HG03457 (cell line): ENCODE measurements around the gene BOK.
"Not testable (repeated sequence)": the region's sequence is repeated elsewhere in the genome, so short reads cannot be mapped to it uniquely, and the experiment has no call there.

Experiments used
- ATAC-seq: cut with Tn5 transposase; IDR thresholded peaks from one replicate; pipeline ENCODE4 v1.9.1; 2021; ENCODE audit warnings: moderate number of reproducible peaks; ENCODE audit not compliant: unreplicated experiment

Gene BOK

DNA sequence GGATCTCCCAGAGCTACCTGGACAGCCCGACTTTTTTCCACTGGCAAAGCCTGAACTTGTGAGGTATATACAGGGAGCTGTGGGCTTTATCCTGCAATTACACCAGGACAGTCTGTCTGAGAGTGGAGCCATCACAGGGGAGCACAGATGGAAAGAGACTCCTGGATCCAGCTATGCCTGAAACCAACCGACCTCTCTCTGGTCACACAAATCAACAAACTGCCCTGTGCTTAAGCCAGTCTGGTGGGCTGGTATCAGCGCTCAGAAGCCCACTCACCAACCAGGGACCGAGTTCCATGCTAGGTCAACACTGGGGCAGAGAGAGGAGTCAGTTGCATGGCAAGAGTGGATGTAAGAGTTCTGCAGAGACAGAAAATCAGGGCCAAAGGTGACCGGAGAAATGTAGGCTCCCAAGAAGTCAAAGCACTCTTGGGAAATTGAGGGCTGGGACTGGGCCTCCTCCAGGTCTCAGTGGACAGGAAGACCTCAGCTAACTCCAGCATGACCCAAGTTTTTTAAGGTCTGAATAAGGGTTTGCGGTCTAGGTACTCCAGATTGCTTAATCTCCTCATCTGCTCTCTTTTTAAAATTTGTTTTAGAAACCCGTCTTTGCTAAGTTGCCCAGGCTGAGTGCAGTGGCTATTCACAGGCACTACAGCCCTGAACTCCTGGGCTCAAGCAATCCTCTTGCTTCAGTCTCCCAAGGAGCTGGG lies 3.8 kb upstream of the BOK start:
- no peak for ATAC-seq

GRCh38 chr2:241555711-241556110 lies 2.8 kb upstream of the BOK start:
- ATAC-seq: no peak

- ATAC-seq: no peak
These were observed 1.8 kb upstream of the BOK start for GRCh38 chr2:241556746-241557145.

DNA sequence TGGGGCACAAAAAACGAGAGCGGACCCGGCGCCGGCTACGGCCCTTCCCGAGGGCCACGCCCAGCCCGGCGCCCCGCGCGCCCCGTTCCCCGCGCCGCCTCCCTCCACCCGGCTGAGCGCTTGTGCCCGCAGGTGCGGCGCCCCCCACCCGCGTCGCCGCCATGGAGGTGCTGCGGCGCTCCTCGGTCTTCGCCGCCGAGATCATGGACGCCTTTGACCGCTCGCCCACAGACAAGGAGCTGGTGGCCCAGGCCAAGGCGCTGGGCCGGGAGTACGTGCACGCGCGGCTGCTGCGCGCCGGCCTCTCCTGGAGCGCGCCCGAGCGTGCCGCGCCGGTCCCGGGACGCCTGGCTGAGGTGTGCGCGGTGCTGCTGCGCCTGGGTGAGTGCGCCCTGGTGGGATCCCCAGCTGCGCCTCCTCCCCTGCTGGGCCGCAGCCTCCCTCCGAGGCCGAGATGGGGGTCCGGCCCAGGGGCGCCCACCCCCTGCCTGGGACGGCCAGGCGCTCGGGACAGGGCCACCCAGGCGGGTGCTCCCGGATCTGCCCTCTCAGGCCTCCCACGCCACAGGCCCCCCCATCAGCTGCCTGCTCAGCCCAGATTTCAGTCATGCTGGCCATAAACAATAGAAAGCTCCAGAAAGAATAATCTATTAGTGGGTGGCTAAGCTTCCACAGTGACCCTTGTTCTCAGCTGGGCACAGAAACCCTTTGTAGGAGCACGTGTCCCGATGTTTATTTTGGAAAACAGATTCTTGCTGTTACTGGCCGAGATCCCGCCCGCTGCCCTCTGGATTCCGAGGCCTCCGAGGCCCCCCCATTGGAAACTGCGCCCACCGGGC lies 997 bp downstream of the BOK start:
- ATAC-seq: no peak

DNA sequence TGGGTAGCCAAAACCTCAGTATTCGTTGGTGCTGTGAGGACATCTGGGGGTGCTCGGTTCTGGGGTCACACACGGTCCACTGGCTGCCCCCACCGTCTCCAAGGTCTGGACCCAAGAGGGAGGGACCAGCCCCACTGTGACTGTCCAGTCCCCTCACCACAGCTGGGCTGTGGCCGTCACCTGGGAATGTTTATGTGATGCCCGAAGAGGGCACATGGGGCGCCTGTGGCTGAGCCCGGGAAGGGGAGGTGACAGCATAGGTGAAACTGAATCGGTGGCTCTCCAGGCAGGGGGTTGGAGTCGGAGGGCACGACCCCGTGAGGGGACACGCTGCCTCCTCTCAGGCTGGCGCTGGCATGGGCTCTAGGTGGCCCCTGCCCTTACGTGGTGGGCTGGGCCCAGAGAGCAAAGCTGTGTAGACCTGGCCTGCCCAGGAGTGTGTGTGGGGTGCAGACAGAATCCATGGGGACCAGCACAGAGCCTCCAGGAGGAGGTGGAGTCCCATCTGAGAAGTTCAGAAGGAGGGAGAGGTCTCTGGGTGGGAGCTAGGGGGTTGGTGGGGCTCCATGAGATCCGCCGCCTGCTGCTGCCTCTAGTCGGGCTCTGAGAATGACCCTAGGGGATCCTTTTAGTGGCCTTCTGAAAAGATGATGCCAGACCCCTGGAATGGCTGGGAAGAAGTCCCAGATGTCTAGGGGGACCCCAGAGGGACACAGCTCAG lies 1.8 kb downstream of the BOK start:
- no peak for ATAC-seq

GRCh38 chr2:241560883-241561474 lies 2.4 kb downstream of the BOK start:
- no peak for ATAC-seq

GRCh38 chr2:241561832-241562231 lies 3.3 kb downstream of the BOK start:
- no peak for ATAC-seq

GRCh38 chr2:241562269-241562891 lies 3.8 kb downstream of the BOK start:
- no peak for ATAC-seq

GRCh38 chr2:241563031-241563507 lies 4.5 kb downstream of the BOK start:
- ATAC-seq: no peak

- ATAC-seq: no peak
These were observed 5.0 kb downstream of the BOK start for GRCh38 chr2:241563571-241563980.

DNA sequence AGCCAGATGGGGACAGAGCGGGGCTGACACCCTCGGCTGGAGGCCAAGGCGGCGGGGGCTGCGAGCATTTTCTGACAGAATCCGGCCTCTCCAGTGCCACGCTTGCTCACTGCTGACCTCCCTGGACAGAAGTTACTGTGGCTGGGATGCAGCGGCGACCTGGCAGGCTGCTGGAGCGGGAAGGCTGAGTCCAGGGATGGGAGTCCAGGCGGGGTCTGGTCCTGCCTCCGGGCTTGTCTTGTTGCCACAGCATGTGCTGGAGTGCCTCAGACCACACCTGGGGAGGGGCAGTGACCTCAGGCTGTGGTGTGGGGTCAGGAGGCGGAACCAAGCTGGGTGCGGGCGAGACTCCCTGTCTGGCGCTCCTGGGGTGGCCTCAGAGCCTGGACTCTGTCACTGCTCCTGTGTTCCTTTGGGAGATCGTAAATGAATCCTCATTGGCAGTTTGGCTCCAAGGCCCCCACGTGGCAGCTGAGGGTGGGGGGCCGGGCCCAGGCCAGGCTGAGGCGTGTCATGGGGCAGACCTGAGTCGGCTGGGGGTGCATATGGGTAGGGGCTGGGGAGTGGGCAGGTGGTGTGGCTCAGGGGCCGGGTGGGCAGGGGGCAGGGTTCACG lies 5.5 kb downstream of the BOK start:
- ATAC-seq: no peak

- no peak for ATAC-seq
These were observed 6.3 kb downstream of the BOK start for GRCh38 chr2:241564596-241565410.

DNA sequence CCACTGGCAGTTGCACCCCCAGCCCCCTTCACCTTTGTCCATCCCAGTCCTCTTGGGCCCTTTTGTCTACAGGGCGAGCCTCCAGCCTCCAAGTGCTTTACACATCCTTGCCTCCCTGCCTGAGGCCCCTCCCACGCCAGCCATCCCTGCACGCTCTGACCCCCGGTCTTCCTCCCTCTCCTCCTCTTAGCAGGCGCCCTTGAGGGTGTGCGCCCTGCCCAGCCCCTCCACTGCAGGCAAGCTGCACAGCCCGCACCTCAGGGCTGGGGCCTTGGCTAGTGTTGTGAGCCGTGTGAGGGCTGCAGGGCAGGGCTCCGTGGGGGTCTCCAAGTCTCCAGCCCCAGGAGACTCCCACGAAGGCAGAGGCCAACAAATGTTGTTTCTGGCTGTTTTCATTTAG lies 6.9 kb downstream of the BOK start:
- ATAC-seq: no peak

DNA sequence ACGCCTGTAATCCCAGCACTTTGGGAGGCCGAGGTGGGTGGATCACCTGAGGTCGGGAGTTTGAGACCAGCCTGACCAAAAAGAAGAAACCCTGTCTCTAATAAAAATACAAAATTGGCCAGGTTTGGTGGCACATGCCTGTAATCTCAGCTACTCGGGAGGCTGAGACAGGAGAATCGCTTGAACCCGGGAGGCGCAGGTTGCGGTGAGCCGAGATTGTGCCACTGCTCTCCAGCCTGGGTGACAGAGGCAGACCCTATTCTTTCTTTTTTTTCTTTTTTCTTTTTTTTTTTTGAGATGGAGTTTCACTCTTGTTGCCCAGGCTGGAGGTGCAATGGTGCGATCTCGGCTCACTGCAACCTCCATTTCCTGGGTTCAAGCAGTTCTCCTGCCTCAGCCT lies 7.5 kb downstream of the BOK start:
- not testable (repeated sequence) for ATAC-seq

DNA sequence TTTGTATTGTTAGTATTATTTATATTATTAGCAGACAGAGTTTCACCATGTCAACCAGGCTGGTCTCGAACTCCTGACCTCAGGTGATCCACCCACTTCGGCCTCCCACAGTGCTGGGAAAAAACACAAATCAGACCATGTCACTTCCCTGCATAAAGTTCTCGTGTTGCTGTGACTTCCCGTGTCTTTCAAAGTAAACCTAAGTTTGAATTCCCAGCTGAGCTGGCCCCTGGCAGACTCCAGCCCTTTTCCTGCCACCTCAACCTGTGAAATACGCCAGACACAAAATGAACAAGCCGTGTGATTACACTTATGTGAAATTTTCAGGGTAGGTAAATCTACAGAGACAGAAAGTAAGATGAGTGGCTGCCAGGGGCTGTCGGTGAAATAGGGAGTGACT lies 7.9 kb downstream of the BOK start:
- ATAC-seq: no peak

DNA sequence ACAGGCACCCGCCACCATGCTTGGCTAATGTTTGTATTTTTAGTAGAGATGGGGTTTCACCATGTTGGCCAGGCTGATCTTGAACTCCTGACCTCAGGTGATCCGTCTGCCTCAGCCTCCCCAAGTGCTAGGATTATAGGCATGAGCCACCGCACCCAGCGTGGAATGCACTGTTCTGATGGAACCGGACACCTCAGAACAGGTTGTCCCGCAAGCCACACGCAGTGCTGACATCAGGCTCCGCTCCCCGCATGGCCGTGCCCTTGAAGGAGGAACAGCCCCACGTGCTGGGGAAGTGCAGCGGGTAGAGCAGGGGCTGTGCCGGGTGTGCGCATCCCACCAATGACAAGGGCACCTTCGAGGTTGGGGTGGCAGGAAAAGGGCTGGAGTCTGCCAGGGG lies 8.7 kb downstream of the BOK start:
- not testable (repeated sequence) for ATAC-seq

- no peak for ATAC-seq
These were observed 9.2 kb downstream of the BOK start for GRCh38 chr2:241567776-241568175.

GRCh38 chr2:241568726-241569125 lies 10.2 kb downstream of the BOK start:
- no peak for ATAC-seq

DNA sequence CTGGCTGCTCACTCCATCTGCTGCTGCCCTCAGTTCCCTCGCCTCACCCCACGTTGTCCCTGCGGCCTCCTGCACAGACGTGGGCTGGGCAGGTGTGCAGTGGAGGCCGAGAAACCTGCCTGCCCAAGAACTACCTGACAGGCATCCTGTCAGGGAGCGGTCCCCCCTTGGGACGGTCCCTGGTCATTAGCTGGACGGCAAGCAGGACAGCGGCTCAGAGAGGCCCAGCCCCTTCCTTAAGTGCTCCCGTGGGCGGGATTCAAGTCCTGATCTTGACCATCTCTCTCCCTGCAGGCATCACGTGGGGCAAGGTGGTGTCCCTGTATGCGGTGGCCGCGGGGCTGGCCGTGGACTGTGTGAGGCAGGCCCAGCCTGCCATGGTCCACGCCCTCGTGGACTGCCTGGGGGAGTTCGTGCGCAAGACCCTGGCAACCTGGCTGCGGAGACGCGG lies 11.3 kb downstream of the BOK start:
- no peak for ATAC-seq
